ENCODE results near the gene ROR1.
"Not testable (repeated sequence)": the region's sequence is repeated elsewhere in the genome, so short reads cannot be mapped to it uniquely, and the experiment has no call there.

ROR1 gene

GRCh38 chr1:64072089-64072793 is 298.4 kb downstream of the ROR1 start:
- no peak for DNase-seq

- DNase-seq: peak; percentile 54 to 62
Observed at GRCh38 chr1:64073705-64074104, 299.9 kb downstream of the ROR1 start.

- DNase-seq: no peak
Observed at GRCh38 chr1:64074767-64075166, 300.9 kb downstream of the ROR1 start.

GRCh38 chr1:64077281-64077940 is 303.6 kb downstream of the ROR1 start:
- no peak for DNase-seq

GRCh38 chr1:64080941-64081562 is 307.2 kb downstream of the ROR1 start:
- no peak for DNase-seq

GRCh38 chr1:64082459-64082858 is 308.6 kb downstream of the ROR1 start:
- no peak for DNase-seq

- DNase-seq: no peak
Observed at GRCh38 chr1:64084451-64084850, 310.6 kb downstream of the ROR1 start.

- DNase-seq: no peak
Observed at GRCh38 chr1:64087768-64088167, 314.0 kb downstream of the ROR1 start.

GRCh38 chr1:64090436-64090835 is 316.6 kb downstream of the ROR1 start:
- no peak for DNase-seq

- peak in 1 of 2 experiments; percentile 40 for DNase-seq
Observed at GRCh38 chr1:64092851-64093371, 319.1 kb downstream of the ROR1 start.

GRCh38 chr1:64093941-64094340 is 320.1 kb downstream of the ROR1 start:
- no peak for DNase-seq

- DNase-seq: no peak
Observed at GRCh38 chr1:64095832-64096231, 322.0 kb downstream of the ROR1 start.

GRCh38 chr1:64097859-64098258 is 324.0 kb downstream of the ROR1 start:
- no peak for DNase-seq

GRCh38 chr1:64098436-64098835 is 324.6 kb downstream of the ROR1 start:
- DNase-seq: no peak

- DNase-seq: no peak
Observed at GRCh38 chr1:64098846-64099582, 325.2 kb downstream of the ROR1 start.

- no peak for DNase-seq
Observed at GRCh38 chr1:64100791-64101190, 327.0 kb downstream of the ROR1 start.

GRCh38 chr1:64104585-64104984 is 330.8 kb downstream of the ROR1 start:
- not testable (repeated sequence) for DNase-seq

GRCh38 chr1:64107118-64107519 is 333.3 kb downstream of the ROR1 start:
- no peak for DNase-seq

- DNase-seq: no peak
Observed at GRCh38 chr1:64107632-64108031, 333.8 kb downstream of the ROR1 start.

- DNase-seq: no peak
Observed at GRCh38 chr1:64110924-64111777, 337.3 kb downstream of the ROR1 start.

GRCh38 chr1:64111787-64112186 is 338.0 kb downstream of the ROR1 start:
- DNase-seq: no peak

GRCh38 chr1:64112281-64112680 is 338.5 kb downstream of the ROR1 start:
- DNase-seq: no peak

All from NCI-H524 (cell line).